HK-2 (cell line): ENCODE data around the gene MRTO4.
"Not testable (repeated sequence)": the region's sequence is repeated elsewhere in the genome, so short reads cannot be mapped to it uniquely, and the experiment has no call there.

Experiments used
- DNase-seq: peaks from one replicate; pipeline ENCODE4 v3.0.0-alpha.2; 2018; ENCODE audit not compliant: unreplicated experiment

The MRTO4 gene

GRCh38 chr1:19251305-19252196 is at the start of gene MRTO4, which contains the start of gene EMC1:
Gene MRTO4 (plus strand): TSS chr1:19251805. CDS start chr1:19251836, 31 bp downstream.
Gene EMC1 (minus strand): TSS chr1:19251524. CDS start chr1:19251509, 15 bp downstream.
- DNase-seq = peak; percentile 89

- no peak for DNase-seq
Observed at GRCh38 chr1:19202396-19202795, 49.2 kb upstream of the MRTO4 start.

GRCh38 chr1:19203440-19203839 is 48.2 kb upstream of the MRTO4 start:
- no peak for DNase-seq

- DNase-seq = no peak
Observed at GRCh38 chr1:19204446-19205266, 46.9 kb upstream of the MRTO4 start.

GRCh38 chr1:19205403-19205802 is 46.2 kb upstream of the MRTO4 start:
- no peak for DNase-seq

- DNase-seq = no peak
Observed at GRCh38 chr1:19205845-19206244, 45.8 kb upstream of the MRTO4 start.

GRCh38 chr1:19206947-19207346 is 44.7 kb upstream of the MRTO4 start:
- no peak for DNase-seq

GRCh38 chr1:19208710-19209438 is 42.7 kb upstream of the MRTO4 start:
- no peak for DNase-seq

GRCh38 chr1:19209439-19209989 is 42.1 kb upstream of the MRTO4 start:
- DNase-seq = peak; percentile 42

- DNase-seq = peak; percentile 94
Observed at GRCh38 chr1:19209990-19210771, 41.4 kb upstream of the MRTO4 start, which contains the start of gene UBR4. Gene UBR4 (minus strand): TSS chr1:19210266. CDS start chr1:19210248, 18 bp downstream.

GRCh38 chr1:19210772-19211549 is 40.6 kb upstream of the MRTO4 start:
- DNase-seq = no peak

- no peak for DNase-seq
Observed at GRCh38 chr1:19212167-19212566, 39.4 kb upstream of the MRTO4 start.

GRCh38 chr1:19213580-19213979 is 38.0 kb upstream of the MRTO4 start:
- no peak for DNase-seq

GRCh38 chr1:19216585-19216984 is 35.0 kb upstream of the MRTO4 start:
- DNase-seq = not testable (repeated sequence)

GRCh38 chr1:19219451-19219850 is 32.2 kb upstream of the MRTO4 start:
- no peak for DNase-seq

GRCh38 chr1:19220080-19220846 is 31.3 kb upstream of the MRTO4 start:
- DNase-seq = no peak

- no peak for DNase-seq
Observed at GRCh38 chr1:19220991-19221390, 30.6 kb upstream of the MRTO4 start.

- no peak for DNase-seq
Observed at GRCh38 chr1:19222573-19222972, 29.0 kb upstream of the MRTO4 start.
